Measurements from ENCODE around the gene GGNBP2.

- TF ChIP-seq EZH2phosphoT487 (IDR thresholded peaks at IDR 0.05; ENCODE audit: insufficient read depth, low read depth) (no peak), EZH2 (IDR thresholded peaks at IDR 0.05; ENCODE audit: insufficient read depth, poor library complexity, severe bottlenecking) (no peak)
Measured at GRCh38 chr17:36505171-36505570, 39.5 kb upstream of the GGNBP2 start.
